Brain pericyte (primary cell): ENCODE results near the gene LAMC2.
A peak's percentile ranks its signal among the peaks of the same experiment; 100 is the strongest.

ENCODE experiments used
- DNase-seq: peaks from one replicate; pipeline ENCODE4 v3.0.0-alpha.2; 2012; ENCODE audit warnings: low read depth, low spot score

The LAMC2 gene

DNA sequence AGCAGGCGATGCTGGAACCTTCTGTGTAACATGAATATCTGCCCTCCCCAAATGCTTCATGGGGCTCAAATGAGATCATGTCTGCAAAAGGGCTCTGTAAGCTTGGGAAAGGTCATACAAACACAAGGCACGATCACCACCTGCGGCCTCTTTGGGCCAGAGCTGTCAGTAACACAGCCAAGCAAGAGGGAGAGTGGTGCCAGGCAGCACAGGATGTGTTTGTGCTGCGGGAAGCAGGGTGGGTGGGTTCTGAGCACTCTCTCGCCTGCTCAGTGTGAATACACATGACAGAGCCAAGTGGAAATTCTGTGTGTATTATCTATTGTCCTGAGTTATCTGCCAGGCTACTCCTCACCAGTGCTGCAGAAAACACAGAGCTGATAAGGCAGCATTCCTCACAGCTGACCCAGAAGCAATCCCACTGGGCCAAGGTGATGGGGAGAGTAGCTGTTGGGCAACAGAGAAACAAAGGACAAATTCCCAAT is 101.2 kb downstream of the LAMC2 start:
- DNase-seq = peak; percentile 94

- DNase-seq = no peak
These were observed 102.5 kb downstream of the LAMC2 start for GRCh38 chr1:183288583-183288982.

GRCh38 chr1:183289051-183289496 is 103.0 kb downstream of the LAMC2 start:
- DNase-seq = no peak

GRCh38 chr1:183290628-183291027 is 104.6 kb downstream of the LAMC2 start:
- no peak for DNase-seq

DNA sequence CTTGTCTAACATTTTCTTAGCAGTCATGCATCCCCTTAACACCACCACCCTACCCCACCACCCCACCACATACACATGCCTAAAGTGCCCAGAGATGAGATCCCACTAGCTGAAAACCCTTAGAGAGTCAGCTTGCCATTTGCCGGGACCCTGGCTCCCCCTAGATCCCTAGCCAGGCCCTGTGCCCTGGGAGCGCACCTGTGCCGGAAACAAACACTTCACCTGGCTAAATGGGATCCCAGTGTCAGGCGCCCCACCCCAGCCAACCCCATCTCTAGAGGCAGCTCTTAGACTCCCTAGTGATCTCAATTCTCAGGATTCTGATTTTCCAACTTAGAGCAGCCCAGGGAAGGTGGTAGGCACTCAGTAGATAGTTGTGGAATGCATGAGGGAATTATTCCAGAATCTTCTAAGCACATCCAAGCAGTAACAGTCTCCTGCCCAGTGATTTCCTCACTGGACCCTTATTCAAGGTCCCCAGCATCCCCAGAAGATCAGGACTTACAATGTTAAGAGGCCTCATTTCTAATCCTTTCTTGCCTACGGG is 105.2 kb downstream of the LAMC2 start:
- DNase-seq = no peak

- no peak for DNase-seq
These were observed 105.9 kb downstream of the LAMC2 start for GRCh38 chr1:183291802-183292514.

DNA sequence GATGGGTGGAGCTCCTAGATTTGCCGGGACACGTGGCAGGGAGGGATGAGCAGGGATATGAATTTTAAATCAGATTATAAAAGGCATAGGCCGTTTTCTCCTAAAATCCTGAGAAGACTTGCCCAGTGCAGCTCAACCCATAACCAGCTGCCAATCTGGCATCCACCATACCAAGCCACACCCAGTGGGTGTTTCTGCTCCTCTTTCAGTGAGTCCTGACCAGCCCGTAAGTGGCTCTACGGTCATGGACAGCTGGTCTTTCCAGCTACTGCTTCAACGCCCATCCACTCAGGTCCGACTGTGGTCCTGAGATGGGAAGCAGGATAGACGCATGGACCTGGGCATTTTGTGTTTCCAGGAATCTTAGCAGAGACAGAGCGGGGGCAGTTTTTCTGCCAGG is 107.2 kb downstream of the LAMC2 start:
- DNase-seq = no peak

DNA sequence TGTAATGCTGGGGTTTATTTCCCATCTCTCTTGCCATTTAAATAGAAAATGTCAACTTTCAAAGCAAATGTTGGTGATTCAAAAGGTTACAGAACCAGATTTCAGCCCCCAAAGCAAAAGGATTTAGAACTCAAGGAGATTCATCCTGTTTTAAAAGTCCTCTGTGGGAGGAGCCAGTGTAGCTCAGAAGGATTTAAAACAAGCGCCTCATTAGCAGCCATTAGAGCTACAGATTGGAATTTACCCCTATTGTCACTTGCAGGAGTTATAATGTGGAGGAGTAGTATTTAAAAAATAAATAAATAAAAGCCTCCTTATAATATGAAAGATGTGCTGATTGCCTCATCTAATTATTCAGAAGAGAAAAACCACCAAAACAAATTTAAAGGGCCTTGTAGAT is 107.8 kb downstream of the LAMC2 start:
- no peak for DNase-seq
